Esophagus (tissue), 2 donors: ENCODE measurements around the gene EIF4G2. TPM values are rescaled to one million over a fixed set of nuclear protein-coding genes. Genes with fewer than 3 reads are reported as not detected.
A peak's percentile ranks its signal among the peaks of the same experiment; 100 is the strongest.

Source experiments
- H3K27ac ChIP-seq, 2 donors: one replicate each; pipeline ENCODE4 v1.5.1; 2013; ENCODE audit warnings: low read depth in 2 of 2, mild to moderate bottlenecking in 2 of 2, inconsistent platforms in 1 of 2, low read length in 1 of 2, moderate library complexity in 1 of 2
- H3K27me3 ChIP-seq, 2 donors: one replicate each; pipeline ENCODE4 v1.6.1; 2013; ENCODE audit warnings: low read length in 2 of 2, control low read depth in 1 of 2, mild to moderate bottlenecking in 1 of 2; ENCODE audit not compliant: insufficient read depth in 2 of 2, control insufficient read depth in 1 of 2
- H3K36me3 ChIP-seq, 2 donors: one replicate each; pipeline ENCODE4 v1.6.1; 2013; ENCODE audit warnings: low read length in 1 of 2; ENCODE audit not compliant: control insufficient read depth in 2 of 2, insufficient read depth in 2 of 2
- H3K4me1 ChIP-seq, 2 donors: one replicate each; pipeline ENCODE4 v1.6.1; 2013; ENCODE audit warnings: low read length in 1 of 2; ENCODE audit not compliant: control insufficient read depth in 2 of 2, insufficient read depth in 2 of 2
- H3K4me3 ChIP-seq, 2 donors: one replicate each; pipeline ENCODE4 v1.5.1; 2013; ENCODE audit warnings: low read length in 2 of 2, mild to moderate bottlenecking in 2 of 2, low read depth in 1 of 2, moderate library complexity in 1 of 2
- H3K9me3 ChIP-seq, 2 donors: one replicate each; pipeline ENCODE4 v1.6.1; 2013; ENCODE audit warnings: mild to moderate bottlenecking in 2 of 2, low read depth in 1 of 2, low read length in 1 of 2, moderate library complexity in 1 of 2; ENCODE audit not compliant: control insufficient read depth in 2 of 2, insufficient read depth in 1 of 2
- whole genome bisulfite sequencing, 2 donors: extraction: QIAGEN DNeasy Blood & Tissue Kit; methylation state at CpG; one replicate each; pipeline ENCODE4 v1.1.7; 2013; 5-methylcytosine and 5-hydroxymethylcytosine counted together
- polyA plus RNA-seq, 2 donors: library from polyadenylated mRNA; stranded (reverse); fragments of 200-250 nt; gene quantifications; one replicate each; pipeline ENCODE4 v1.2.3, GENCODE V29; 2013
- donor health status: healthy with polysubstance abuse.
- donor health status: Bipolar disorder and iron deficiency.

EIF4G2 gene
- polyA plus RNA-seq, 2 donors = 256 to 324 TPM

GRCh38 chr11:10813945-10814344, 5.2 kb upstream of the EIF4G2 start:
- H3K9me3 ChIP-seq = no peaks in the 10 kb centered on the region
- no peaks in the 10 kb centered on the region for H3K27me3 ChIP-seq
- H3K4me3 ChIP-seq = no peak overlapping the region
- no peak overlapping the region for H3K27ac ChIP-seq
- H3K4me1 ChIP-seq = no peaks in the 10 kb centered on the region
- no peaks in the 10 kb centered on the region for H3K36me3 ChIP-seq

DNA sequence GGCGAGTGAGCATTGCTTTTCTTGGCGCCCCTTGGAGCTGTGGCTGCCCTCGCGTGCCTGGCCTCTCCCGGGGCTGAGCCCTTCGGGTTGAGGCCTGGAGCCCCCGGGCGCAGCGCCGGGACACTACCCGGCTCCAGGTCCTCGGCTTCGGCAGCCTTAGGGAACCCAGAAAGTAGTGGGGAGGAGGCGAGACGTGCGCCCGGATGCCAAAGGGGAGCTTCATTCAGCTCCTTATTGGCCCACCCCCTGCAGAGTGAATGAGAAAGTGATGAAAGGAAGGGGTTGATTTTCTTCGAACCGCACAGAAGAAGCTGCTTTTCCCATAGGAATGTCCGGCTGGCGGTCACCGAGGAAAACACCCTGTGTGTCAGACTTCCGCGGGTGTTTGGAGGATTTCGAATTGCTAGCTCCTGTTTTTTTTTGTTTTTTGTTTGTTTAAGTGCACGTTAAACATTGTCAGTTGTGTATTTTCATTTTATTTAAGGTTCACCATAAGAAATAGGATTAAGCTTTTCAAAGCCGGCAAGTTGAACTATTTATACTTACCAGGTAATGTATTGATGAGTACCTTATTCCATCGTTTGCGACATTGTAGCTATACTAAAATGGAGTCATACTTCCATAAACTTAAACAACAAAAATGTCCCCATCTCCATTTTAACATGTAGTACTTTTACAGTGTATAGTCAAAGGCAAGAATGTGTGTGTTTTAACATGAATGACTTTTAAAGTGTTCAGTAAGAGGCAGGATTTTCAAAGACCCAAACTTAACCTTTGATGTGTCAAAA, 841 bp upstream of the EIF4G2 start:
- Histone ChIP-seq H3K9me3 (no peaks in the 10 kb centered on the region), H3K4me3 (peak overlapping the region; percentile 88 to 100), H3K36me3 (peaks cover 2 to 4% of the 10 kb centered on the region in 2 donors), H3K4me1 (no peaks in the 10 kb centered on the region), H3K27me3 (no peaks in the 10 kb centered on the region), H3K27ac (peak overlapping the region; percentile 98 to 99)
- whole genome bisulfite sequencing, 2 donors = 2% methylated on average over 29 of the region's 29 CpGs

DNA sequence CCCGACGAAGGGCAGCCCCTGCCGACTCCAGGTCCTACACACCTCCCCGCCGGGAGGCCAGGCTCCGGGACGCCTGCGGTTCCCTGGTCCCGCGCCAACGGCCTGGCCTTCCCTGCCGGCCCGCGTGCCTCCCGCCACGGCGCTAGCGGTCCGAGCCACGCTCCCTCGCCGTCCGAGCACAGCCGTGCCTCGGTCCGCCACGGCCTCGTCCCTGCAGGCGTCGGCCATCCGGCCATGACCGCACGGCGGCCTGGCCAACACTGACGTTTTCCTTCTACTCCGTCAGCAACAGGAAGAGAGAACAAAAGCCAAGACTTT, 532 bp downstream of the EIF4G2 start:
- Histone ChIP-seq H3K4me1 (no peaks in the 10 kb centered on the region), H3K4me3 (peak overlapping the region; percentile 88 to 100), H3K27me3 (no peaks in the 10 kb centered on the region), H3K9me3 (no peaks in the 10 kb centered on the region), H3K27ac (peak overlapping the region; percentile 99), H3K36me3 (peaks cover 2 to 13% of the 10 kb centered on the region in 2 donors)
- 0% methylated on average over 31 to 36 of the region's 36 CpGs for WGBS, 2 donors

GRCh38 chr11:10807493-10808234, 1.1 kb downstream of the EIF4G2 start:
- Histone ChIP-seq H3K9me3 (no peaks in the 10 kb centered on the region), H3K4me3 (peak overlapping the region; percentile 88 to 100), H3K4me1 (no peaks in the 10 kb centered on the region), H3K27me3 (no peaks in the 10 kb centered on the region), H3K27ac (peak overlapping the region; percentile 99), H3K36me3 (peaks cover 7 to 15% of the 10 kb centered on the region in 2 donors)
- 1% methylated on average over 39 of the region's 39 CpGs for WGBS, 2 donors

DNA sequence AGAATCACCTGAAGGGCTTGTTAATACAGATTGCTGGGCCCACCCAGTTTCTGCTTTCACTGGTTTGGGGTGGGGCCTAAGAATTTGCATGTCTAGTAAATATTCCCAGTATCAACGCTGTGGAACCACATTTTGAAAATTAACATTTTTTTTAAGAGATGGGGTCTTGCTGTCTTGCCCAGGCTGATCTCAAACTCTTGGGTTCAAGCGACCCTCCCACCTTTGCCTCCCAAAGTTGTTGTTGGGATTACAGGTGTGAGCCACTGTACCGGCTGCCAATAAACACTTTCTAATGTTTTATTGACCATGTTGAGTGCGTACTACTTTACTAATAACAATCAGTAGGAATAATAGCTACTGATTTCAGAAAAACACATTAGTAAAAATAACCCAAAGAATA, 2.5 kb downstream of the EIF4G2 start:
- peaks cover 15 to 18% of the 10 kb centered on the region in 2 donors for H3K36me3 ChIP-seq

DNA sequence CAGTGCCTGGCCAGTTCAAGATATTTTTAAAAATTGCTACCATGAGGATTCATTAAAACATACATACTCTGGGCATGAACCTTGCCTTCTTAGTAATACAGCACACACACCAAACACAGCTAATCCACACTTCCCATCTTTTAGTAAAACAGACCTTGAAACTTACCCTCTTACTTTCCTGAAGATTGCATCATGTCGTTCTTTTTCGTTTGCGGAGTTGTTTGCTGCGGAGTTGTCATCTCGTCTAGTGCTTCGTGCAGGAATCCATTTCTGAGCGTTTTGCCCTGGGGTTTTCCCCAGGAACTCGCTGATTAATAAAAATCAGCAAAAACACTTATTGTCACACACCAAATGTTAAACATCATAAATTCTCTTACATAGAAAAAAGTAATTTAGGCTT, 3.0 kb downstream of the EIF4G2 start:
- WGBS, 2 donors = 62 to 64% methylated on average over 8 of the region's 8 CpGs
- Histone ChIP-seq H3K4me3 (peak overlapping the region in 1 of 2 donors; percentile 88), H3K4me1 (no peaks in the 10 kb centered on the region), H3K36me3 (peaks cover 15 to 18% of the 10 kb centered on the region in 2 donors), H3K27me3 (no peaks in the 10 kb centered on the region), H3K9me3 (no peaks in the 10 kb centered on the region), H3K27ac (peak overlapping the region in 1 of 2 donors; percentile 4)

More for the DNA sequence above, 2.5 kb downstream of the EIF4G2 start:
- no peaks in the 10 kb centered on the region for H3K4me1 ChIP-seq
- H3K9me3 ChIP-seq = no peaks in the 10 kb centered on the region
- H3K27ac ChIP-seq = no peak overlapping the region
- H3K4me3 ChIP-seq = peak overlapping the region in 1 of 2 donors; percentile 88
- 72 to 76% methylated on average over 4 of the region's 4 CpGs for WGBS, 2 donors
- no peaks in the 10 kb centered on the region for H3K27me3 ChIP-seq

DNA sequence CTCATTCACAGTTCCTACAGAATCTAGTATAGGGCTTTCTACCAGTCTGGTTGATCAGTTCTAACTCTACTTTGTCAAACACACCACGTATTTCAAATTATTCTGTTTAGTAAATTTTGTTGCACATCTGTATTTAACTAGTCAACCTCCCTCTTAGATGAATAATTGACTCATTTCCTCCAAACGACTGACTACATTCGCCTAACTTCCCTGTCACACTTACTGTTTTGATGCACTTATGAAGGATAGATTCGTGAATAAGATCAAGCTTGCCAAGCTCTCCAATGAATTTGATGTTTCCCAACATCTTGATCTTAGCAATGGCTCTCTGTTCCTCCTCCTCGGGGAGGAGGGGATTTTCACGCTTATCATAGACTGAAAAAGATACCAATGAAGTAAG, 5.0 kb downstream of the EIF4G2 start:
- H3K27ac ChIP-seq = no peak overlapping the region
- WGBS, 2 donors = 66 to 71% methylated on average over 6 of the region's 6 CpGs
- H3K4me3 ChIP-seq = no peak overlapping the region
- no peaks in the 10 kb centered on the region for H3K27me3 ChIP-seq
- H3K4me1 ChIP-seq = no peaks in the 10 kb centered on the region
- peaks cover 21 to 25% of the 10 kb centered on the region in 2 donors for H3K36me3 ChIP-seq
- H3K9me3 ChIP-seq = no peaks in the 10 kb centered on the region

GRCh38 chr11:10800292-10800691, 8.4 kb downstream of the EIF4G2 start:
- Histone ChIP-seq H3K4me1 (no peaks in the 10 kb centered on the region), H3K36me3 (peaks cover 29 to 31% of the 10 kb centered on the region in 2 donors), H3K4me3 (no peak overlapping the region), H3K9me3 (no peaks in the 10 kb centered on the region), H3K27ac (no peak overlapping the region), H3K27me3 (no peaks in the 10 kb centered on the region)
- 72 to 85% methylated on average over 2 of the region's 2 CpGs for WGBS, 2 donors

GRCh38 chr11:10798330-10798928, 10.3 kb downstream of the EIF4G2 start:
- Histone ChIP-seq H3K9me3 (no peaks in the 10 kb centered on the region), H3K27ac (no peak overlapping the region), H3K4me1 (no peaks in the 10 kb centered on the region), H3K36me3 (peaks cover 19 to 31% of the 10 kb centered on the region in 2 donors), H3K4me3 (no peak overlapping the region), H3K27me3 (no peaks in the 10 kb centered on the region)
- 58 to 59% methylated on average over 4 of the region's 4 CpGs for WGBS, 2 donors
